GM12874 (cell line): ENCODE data around the gene ITGB5.

Experiments
- TF ChIP-seq, protein P1 (sequence below): IDR thresholded peaks from 2 replicates; pipeline ENCODE4 v1.5.1; 2011; ENCODE audit warnings: low read depth, mild to moderate bottlenecking, control low read depth, low read length, moderate library complexity; ENCODE audit not compliant: insufficient read depth

Gene ITGB5

DNA sequence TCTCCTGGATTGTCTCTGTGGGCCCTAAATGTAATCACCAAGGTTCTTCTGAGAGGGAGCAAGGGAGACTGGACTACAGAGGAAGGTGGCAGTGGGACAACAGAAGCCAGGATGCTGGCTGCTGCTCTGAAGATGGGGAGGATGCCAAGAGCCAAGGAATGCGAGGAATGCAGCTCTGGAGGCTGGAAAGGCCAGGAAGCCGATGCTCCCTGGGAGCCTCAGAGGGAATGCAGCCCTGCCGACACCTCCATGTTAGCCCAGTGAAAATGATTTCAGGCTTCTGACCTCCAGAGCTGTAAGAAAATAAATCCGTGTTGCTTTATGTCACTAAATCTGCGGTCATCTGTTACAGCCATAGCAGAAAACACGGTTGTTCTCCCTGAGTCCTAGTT, 112.8 kb downstream of the ITGB5 start:
- TF ChIP-seq, protein P1, sequence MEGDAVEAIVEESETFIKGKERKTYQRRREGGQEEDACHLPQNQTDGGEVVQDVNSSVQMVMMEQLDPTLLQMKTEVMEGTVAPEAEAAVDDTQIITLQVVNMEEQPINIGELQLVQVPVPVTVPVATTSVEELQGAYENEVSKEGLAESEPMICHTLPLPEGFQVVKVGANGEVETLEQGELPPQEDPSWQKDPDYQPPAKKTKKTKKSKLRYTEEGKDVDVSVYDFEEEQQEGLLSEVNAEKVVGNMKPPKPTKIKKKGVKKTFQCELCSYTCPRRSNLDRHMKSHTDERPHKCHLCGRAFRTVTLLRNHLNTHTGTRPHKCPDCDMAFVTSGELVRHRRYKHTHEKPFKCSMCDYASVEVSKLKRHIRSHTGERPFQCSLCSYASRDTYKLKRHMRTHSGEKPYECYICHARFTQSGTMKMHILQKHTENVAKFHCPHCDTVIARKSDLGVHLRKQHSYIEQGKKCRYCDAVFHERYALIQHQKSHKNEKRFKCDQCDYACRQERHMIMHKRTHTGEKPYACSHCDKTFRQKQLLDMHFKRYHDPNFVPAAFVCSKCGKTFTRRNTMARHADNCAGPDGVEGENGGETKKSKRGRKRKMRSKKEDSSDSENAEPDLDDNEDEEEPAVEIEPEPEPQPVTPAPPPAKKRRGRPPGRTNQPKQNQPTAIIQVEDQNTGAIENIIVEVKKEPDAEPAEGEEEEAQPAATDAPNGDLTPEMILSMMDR: no peak

DNA sequence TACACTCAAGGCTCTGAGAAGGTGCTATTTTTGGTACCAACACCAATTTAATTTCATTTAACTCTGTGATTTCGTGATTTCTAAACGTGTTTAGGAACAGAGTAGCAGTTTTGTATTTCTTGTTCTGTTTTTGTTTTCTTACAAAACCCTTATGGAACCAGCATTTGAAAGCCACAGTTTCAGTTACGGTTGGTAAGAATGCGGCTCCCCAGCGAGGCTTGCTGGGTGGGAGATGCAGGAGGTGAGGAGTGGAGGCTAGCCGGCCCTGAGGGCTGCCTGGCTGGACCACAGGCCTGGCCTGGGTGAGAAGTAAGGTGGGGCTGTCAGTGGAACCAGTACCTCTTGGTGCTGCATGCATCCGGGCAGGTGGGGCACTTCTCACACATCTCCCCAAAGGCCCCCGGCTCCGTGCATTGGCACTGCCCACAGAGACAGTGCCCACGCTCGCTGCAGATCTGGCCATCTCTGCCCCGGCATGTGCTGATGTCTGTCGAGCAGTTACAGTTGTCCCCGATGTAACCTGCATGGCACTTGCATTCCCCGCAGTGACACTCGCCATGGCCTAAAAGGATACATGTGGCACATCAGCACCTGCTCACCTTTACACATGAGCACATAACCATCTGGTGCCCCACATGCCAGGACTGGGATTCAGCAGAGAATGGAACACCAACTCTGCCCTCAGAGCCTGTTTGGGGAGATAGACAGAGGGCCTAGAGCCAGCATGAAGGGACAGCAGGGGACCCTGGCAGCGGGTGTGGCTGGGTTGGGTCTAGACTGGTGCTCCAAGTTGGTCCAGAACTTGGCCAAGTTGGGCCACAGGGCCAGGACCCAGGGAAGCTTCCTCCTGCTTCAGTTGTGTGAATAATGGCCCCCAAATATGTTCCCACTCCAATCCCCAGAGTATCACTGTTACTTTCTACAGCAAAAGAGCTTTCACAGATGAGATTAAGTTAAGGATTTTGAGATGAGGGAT, 113.5 kb downstream of the ITGB5 start:
- TF ChIP-seq, protein P1: no peak

DNA sequence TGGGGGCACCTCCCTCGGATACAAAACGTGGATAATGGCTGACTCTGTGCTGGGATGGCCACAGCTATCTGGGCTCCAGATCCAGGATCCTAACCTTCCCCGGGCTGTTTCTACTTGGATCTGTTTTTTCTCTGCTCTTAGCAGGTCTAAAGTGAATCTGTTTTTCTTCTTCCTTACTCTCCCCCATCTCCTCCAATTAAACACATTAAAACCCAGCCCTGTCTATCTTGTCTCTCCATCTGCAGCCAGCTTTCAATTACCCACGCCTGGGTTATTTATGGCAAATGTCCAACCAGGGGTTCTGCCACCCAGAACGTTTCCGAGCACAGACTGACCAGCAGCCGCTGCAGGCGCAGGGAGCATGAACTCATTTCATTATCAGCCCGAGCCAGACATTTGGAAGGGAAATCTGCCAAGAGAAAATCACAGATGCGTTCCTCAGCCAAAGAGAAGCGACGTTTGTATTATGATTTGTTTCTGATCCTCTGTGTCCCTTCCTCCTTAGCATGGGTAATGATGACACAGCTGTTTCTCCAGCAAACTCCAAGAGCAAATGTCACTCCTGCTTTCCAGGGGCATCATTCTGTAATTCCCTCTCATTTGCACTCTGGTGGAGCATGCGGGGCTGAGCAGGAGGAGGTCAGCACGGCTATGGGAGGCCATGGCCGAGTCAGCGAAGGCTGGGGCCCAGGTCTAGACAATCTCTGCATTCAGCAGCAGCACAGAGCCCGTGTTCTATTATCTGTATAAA, 114.9 kb downstream of the ITGB5 start:
- TF ChIP-seq, protein P1: no peak

DNA sequence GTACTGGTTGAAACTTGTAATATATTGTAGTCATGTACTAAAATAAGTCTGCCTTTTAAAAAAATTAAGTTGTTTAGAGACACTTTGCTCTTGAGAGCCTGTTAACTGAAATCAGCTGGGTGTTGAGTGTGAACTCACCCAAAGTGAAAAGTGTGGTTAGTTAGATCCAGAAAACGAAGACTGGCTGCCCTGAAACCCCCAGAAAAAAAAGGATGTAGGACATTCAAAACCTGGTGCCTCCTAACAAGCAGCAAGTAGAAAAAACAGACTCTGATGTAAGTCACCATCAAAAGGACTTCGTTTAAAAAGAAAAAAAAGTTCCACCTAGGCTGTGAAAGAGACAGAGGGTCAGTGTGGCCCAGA, 116.1 kb downstream of the ITGB5 start:
- TF ChIP-seq, protein P1: no peak

DNA sequence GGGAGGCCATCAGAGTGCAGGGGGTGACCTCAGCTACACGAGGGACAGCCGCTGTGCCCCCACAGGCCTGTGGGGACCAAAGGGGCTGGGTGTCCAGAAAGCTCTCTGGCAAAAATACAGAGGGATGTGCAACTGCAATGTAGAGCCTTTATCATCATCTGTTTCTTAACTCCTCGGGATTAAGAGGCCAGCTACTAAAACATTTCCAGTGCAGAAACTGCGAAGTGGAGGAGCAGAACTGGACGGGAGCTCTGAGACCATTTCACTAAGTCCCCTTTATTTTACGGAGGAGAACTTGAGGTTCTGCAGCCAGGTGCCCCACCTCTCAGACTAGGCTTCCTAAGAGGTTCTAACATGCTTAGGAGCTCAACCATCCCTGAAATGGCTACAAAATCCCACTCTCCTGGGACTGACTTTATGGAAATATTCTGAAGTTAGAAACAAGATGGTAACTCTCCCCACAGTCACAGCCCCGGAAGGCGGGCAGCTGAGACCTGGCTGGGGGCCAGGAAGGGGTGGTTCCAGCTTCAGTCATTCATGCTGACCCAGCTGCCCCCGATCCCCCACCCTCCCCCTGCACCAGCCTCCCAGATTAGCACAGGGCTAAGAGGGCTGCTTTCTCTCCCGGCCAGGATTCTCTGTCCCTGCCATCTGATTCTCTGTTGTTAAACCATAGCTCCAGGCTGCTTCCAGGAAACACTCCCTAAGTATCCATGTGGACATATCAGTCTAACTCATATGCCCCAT, 116.7 kb downstream of the ITGB5 start:
- TF ChIP-seq, protein P1: no peak

DNA sequence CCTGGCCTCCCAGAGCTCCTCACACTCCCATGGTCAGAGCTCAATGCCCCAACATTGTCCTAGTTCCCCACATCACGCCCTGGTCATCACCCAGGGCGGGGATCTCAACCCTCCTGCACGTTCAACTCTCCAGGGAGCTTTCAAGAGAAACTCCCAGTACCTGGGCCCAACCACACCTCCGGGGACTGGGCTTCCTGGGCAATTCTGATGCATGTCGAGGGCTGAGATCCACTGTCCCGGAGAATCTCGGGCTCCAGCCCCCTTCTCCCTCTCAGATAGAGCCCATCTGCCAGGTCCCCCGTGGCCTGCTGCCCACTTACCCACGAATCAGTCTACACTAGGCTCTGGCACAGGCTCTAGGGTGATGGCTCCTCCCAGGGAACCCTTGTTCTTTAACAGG, 117.7 kb downstream of the ITGB5 start:
- TF ChIP-seq, protein P1: no peak

DNA sequence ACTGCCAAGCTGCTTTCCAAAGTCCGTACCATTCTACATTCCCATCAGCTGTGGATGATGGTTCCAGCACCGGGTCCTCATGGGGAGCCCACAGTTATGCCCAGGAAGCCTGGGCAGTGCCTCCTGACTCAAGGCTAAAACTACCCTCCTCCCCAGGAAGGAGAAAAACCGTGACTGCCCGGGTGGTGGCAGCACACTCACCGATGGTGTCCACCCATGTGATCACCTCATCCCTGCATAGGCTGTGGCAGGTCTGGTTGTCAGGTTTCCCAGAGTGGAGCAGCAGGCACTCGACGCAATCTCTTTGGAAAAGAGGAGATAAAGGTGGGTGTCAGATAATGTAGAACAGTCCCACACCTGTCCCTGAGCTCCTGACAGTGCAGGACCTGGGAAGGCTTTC, 118.4 kb downstream of the ITGB5 start:
- TF ChIP-seq, protein P1: peak; percentile 24; the same call in 1 of the 2 replicates
